ENCODE measurements around the gene PTGIS.

DNA sequence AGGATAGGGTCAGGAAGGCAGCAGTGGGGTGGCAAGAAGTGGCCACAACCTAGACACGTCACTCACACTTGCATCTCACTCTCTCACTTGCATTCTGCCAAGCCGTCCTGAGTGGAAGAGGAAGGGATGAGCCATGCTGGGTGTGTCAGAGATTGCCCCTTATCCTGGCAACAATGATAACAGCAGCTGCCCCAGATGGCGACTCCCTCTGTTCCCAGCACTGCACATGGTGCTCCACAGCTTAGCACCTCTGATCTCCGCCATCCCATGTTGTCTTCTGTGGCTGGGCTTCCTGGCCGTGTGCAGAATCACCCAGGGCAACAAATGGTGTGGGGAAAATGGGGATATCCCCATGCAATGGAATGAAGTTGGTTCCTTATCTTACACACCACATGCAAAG is 96.5 kb downstream of the PTGIS start:
- TF ChIP-seq POLR2A (IDR thresholded peaks at IDR 0.05) (no peak), POLR2AphosphoS5 (IDR thresholded peaks at IDR 0.05) (no peak), EP300 (IDR thresholded peaks at IDR 0.05) (no peak)
- TF ChIP-seq, protein P1, sequence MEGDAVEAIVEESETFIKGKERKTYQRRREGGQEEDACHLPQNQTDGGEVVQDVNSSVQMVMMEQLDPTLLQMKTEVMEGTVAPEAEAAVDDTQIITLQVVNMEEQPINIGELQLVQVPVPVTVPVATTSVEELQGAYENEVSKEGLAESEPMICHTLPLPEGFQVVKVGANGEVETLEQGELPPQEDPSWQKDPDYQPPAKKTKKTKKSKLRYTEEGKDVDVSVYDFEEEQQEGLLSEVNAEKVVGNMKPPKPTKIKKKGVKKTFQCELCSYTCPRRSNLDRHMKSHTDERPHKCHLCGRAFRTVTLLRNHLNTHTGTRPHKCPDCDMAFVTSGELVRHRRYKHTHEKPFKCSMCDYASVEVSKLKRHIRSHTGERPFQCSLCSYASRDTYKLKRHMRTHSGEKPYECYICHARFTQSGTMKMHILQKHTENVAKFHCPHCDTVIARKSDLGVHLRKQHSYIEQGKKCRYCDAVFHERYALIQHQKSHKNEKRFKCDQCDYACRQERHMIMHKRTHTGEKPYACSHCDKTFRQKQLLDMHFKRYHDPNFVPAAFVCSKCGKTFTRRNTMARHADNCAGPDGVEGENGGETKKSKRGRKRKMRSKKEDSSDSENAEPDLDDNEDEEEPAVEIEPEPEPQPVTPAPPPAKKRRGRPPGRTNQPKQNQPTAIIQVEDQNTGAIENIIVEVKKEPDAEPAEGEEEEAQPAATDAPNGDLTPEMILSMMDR (IDR thresholded peaks at IDR 0.05): no peak

Data from gastroesophageal sphincter (tissue), 3 donors.